DMS 273 treated with DMSO at 0.1 percent for 48 hours (cell line): ENCODE data around the gene ADRB1.

Experiments
- DNase-seq: peaks from one replicate; lab custom pipeline; 2025; lab: John Stamatoyannopoulos, UW

ADRB1 gene

GRCh38 chr10:114043532-114044246 is at the start of gene ADRB1:
Gene ADRB1 (plus strand): TSS chr10:114043866. CDS start chr10:114044133, 267 bp downstream.
- peak; percentile 71 for DNase-seq

- no peak for DNase-seq
Observed at GRCh38 chr10:113995201-113995600, 48.5 kb upstream of the ADRB1 start.

- peak; percentile 61 for DNase-seq
Observed at GRCh38 chr10:113997428-113997827, 46.2 kb upstream of the ADRB1 start.

GRCh38 chr10:113999531-113999930 is 44.1 kb upstream of the ADRB1 start:
- no peak for DNase-seq

GRCh38 chr10:114000457-114001010 is 43.1 kb upstream of the ADRB1 start:
- no peak for DNase-seq

- no peak for DNase-seq
Observed at GRCh38 chr10:114002422-114002821, 41.2 kb upstream of the ADRB1 start.

- no peak for DNase-seq
Observed at GRCh38 chr10:114003161-114003941, 40.3 kb upstream of the ADRB1 start.

GRCh38 chr10:114009281-114009996 is 34.2 kb upstream of the ADRB1 start:
- no peak for DNase-seq

GRCh38 chr10:114010316-114010715 is 33.4 kb upstream of the ADRB1 start:
- no peak for DNase-seq

- DNase-seq: no peak
Observed at GRCh38 chr10:114012650-114013049, 31.0 kb upstream of the ADRB1 start.

- DNase-seq: no peak
Observed at GRCh38 chr10:114015708-114016107, 28.0 kb upstream of the ADRB1 start.

- peak; percentile 14 for DNase-seq
Observed at GRCh38 chr10:114017271-114017670, 26.4 kb upstream of the ADRB1 start.

- no peak for DNase-seq
Observed at GRCh38 chr10:114017873-114018272, 25.8 kb upstream of the ADRB1 start.

- DNase-seq: no peak
Observed at GRCh38 chr10:114019226-114019625, 24.4 kb upstream of the ADRB1 start.

- no peak for DNase-seq
Observed at GRCh38 chr10:114021154-114021553, 22.5 kb upstream of the ADRB1 start.

- DNase-seq: no peak
Observed at GRCh38 chr10:114021717-114022680, 21.7 kb upstream of the ADRB1 start.

GRCh38 chr10:114022766-114023597 is 20.7 kb upstream of the ADRB1 start:
- DNase-seq: no peak

GRCh38 chr10:114024876-114025610 is 18.6 kb upstream of the ADRB1 start:
- no peak for DNase-seq

GRCh38 chr10:114025611-114026130 is 18.0 kb upstream of the ADRB1 start:
- no peak for DNase-seq
